GM12878 (cell line): ENCODE results near the gene DDX23. TPM values are rescaled to one million over a fixed set of nuclear protein-coding genes. Genes with fewer than 3 reads are reported as not detected.

Experiments used
- BCL11A ChIP-seq: IDR thresholded peaks from 2 replicates; pipeline ENCODE4 v1.6.1; 2011; ENCODE audit warnings: low read depth, low read length
- CBFB ChIP-seq: IDR thresholded peaks from 2 replicates; pipeline ENCODE4 v1.6.1; 2016; ENCODE audit warnings: antibody characterized with exemption, low read depth
- CEBPB ChIP-seq, 2 experiments: fragments of 150-350 bp in 1 of 2; IDR thresholded peaks; 2 replicates each; pipeline ENCODE4 v1.6.1; 2012 to 2014; ENCODE audit warnings: low read depth in 2 of 2, low read length in 2 of 2, borderline replicate concordance in 1 of 2, inconsistent platforms in 1 of 2
- CREB1 ChIP-seq: IDR thresholded peaks from 2 replicates; pipeline ENCODE4 v1.6.1; 2012; ENCODE audit warnings: low read depth, mild to moderate bottlenecking, inconsistent platforms
- E2F8 ChIP-seq: fragments of 450-650 bp; IDR thresholded peaks from 2 replicates; pipeline ENCODE4 v1.6.1; 2018; ENCODE audit warnings: mild to moderate bottlenecking, low read depth, moderate library complexity; ENCODE audit not compliant: partially characterized antibody
- EGR1 ChIP-seq, 2 experiments: IDR thresholded peaks; 1 replicate in 1 of 2; 2 replicates in 1 of 2; pipeline ENCODE4 v1.6.1; 2011 to 2012; ENCODE audit warnings: low read depth in 2 of 2, low read length in 2 of 2, borderline replicate concordance in 1 of 2, mild to moderate bottlenecking in 1 of 2, moderate library complexity in 1 of 2
- EZH2 ChIP-seq: IDR thresholded peaks from 2 replicates; pipeline ENCODE4 v1.6.1; 2012; ENCODE audit warnings: low read depth, mild to moderate bottlenecking, control low read depth, inconsistent platforms, low read length, borderline replicate concordance; ENCODE audit not compliant: control insufficient read depth
- HCFC1 ChIP-seq: fragments of 150-350 bp; IDR thresholded peaks from 2 replicates; pipeline ENCODE4 v1.6.1; 2014; ENCODE audit warnings: low read length
- MYB ChIP-seq: fragments of 150-350 bp; IDR thresholded peaks from 2 replicates; pipeline ENCODE4 v1.6.1; 2014; ENCODE audit warnings: mild to moderate bottlenecking, low read depth, low read length, borderline replicate concordance
- NBN ChIP-seq: fragments of 450-650 bp; IDR thresholded peaks from 2 replicates; pipeline ENCODE4 v1.6.1; 2016
- PML ChIP-seq: IDR thresholded peaks from 2 replicates; pipeline ENCODE4 v1.6.1; 2012; ENCODE audit warnings: low read length, inconsistent platforms
- POLR2AphosphoS5 ChIP-seq: IDR thresholded peaks from 2 replicates; pipeline ENCODE4 v1.6.1; 2011; ENCODE audit warnings: mild to moderate bottlenecking, low read length, inconsistent platforms
- RELA ChIP-seq: fragments of 450-650 bp; IDR thresholded peaks from 2 replicates; pipeline ENCODE4 v1.8.0; 2014; ENCODE audit warnings: borderline replicate concordance; ENCODE audit not compliant: partially characterized antibody
- RUNX3 ChIP-seq: IDR thresholded peaks from 2 replicates; pipeline ENCODE4 v1.6.1; 2012; ENCODE audit warnings: low read length, inconsistent platforms
- SUPT20H ChIP-seq: IDR thresholded peaks from 2 replicates; pipeline ENCODE4 v1.6.1; 2011; ENCODE audit warnings: low read depth, mild to moderate bottlenecking, low read length, moderate library complexity, borderline replicate concordance; ENCODE audit not compliant: control insufficient read depth
- TCF12 ChIP-seq: IDR thresholded peaks from 2 replicates; pipeline ENCODE4 v1.6.1; 2011; ENCODE audit warnings: low read depth, mild to moderate bottlenecking, low read length
- YY1 ChIP-seq: IDR thresholded peaks from 2 replicates; pipeline ENCODE4 v1.6.1; 2011; ENCODE audit warnings: low read depth, mild to moderate bottlenecking, low read length
- ZBTB11 ChIP-seq: fragments of 450-650 bp; formaldehyde crosslinking; IDR thresholded peaks from 2 replicates; pipeline ENCODE4 v1.5.0; 2022; ENCODE audit warnings: mild to moderate bottlenecking, missing genetic modification characterization
- ZNF384 ChIP-seq: IDR thresholded peaks from 2 replicates; pipeline ENCODE4 v1.6.1; 2012; ENCODE audit warnings: low read depth, mild to moderate bottlenecking, low read length, improper control_type of control experiment, borderline replicate concordance
- polyA plus RNA-seq, 11 experiments: library from polyadenylated mRNA; depleted of rRNA in 4 of 11; unstranded in 6 of 11; stranded (reverse) in 5 of 11; fragments of >200 nt; fragmentation: Nextera tagmentation in 4 of 11; fragmentation: Illumina TruSeq in 1 of 11; extraction: Ambion mirVana in 4 of 11; extraction: Trizol in 1 of 11; gene quantifications; 1 replicate in 1 of 11; 2 replicates in 10 of 11; pipeline versions ENCODE4 v1.2.1 to v1.2.3, GENCODE V29; 2011 to 2016; ENCODE audit warnings: inconsistent platforms in 2 of 11, missing spikeins in 2 of 11, low read depth in 1 of 11
- total RNA-seq, 4 experiments: library from RNA; depleted of rRNA in 3 of 4; stranded (reverse); fragments of >200 nt in 3 of 4; fragmentation: Illumina TruSeq in 1 of 4; extraction: Trizol in 1 of 4; gene quantifications; 2 replicates each; pipeline versions ENCODE4 v1.2.1 to v1.2.3, GENCODE V29; 2013 to 2021
- TF ChIP-seq, protein P1 (sequence below): IDR thresholded peaks from 2 replicates; pipeline ENCODE4 v1.6.1; 2012; ENCODE audit warnings: low read depth, low read length, improper control_type of control experiment
- TF ChIP-seq, protein P2 (sequence below): fragments of 450-650 bp; IDR thresholded peaks from 2 replicates; pipeline ENCODE4 v1.6.1; 2016; ENCODE audit warnings: mild to moderate bottlenecking

The DDX23 gene
- total and polyA plus RNA-seq, 10 of the 15 experiments (the other 5 are each of a cell fraction or from before 2014, with no cell fraction given): 25.8 to 107 (median 77.4) TPM

DNA sequence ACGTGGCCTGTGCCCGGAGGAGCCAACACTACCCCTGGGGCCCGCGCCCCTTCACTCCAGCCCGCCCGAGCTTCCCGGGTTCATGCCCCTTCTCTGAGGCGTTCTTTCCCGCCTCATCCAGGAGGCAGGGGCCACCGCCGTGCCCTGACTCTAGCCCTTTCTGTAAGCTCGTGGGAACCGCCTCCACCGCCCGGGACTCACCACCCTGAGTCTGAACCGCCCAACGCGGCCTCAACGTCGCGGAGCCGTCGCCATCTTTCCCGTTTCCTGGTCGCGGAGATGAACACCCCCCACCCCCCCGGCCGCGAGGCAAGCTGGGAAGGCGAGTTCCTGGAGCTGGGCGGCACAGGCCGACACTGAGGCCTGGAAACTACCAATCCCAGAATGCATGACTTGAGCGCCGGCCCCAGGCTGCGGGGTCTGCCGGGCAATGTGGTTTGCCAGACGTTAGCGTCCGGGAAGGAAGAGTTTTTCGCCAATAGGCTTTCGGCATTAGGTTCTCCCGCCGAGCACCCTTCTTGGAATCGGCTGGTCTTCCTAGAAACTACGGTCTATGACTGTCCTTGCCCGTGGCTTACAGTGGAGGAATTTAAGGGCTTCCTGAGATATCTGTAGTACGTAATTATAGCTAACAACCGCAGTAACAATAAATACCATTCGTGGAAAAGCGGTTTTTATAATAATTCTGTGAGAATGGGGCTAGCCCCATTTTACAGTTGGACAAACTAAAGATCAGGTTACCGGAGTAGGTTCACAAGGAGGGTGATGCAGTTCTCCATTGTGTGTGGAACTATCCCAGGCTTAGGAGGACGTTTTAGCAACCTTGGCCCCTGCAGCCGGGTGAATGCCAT lies at the start of gene DDX23 (continued):
- TF ChIP-seq EZH2 (no peak), CBFB (peak; percentile 74; the same call in 1 of the 2 replicates), ZNF384 (no peak), BCL11A (no peak), YY1 (peak; percentile 98), E2F8 (peak; percentile 46), TCF12 (peak; percentile 71), POLR2AphosphoS5 (peak; percentile 89), SUPT20H (no peak), CREB1 (peak; percentile 95), CEBPB (IDR thresholded peaks at IDR 0.05; ENCODE audit: borderline replicate concordance in 1 of 2, low read depth in 2 of 2, low read length in 2 of 2) (no peak), ZBTB11 (CRISPR knock-in tag) (no peak), NBN (peak; percentile 56), PML (peak; percentile 66; the same call in 1 of the 2 replicates), EGR1 (IDR thresholded peaks at IDR 0.05; ENCODE audit: borderline replicate concordance in 1 of 2, low read depth in 2 of 2, low read length in 2 of 2) (peak in 1 of 2 experiments; percentile 68; a peak in 1 of 3 replicates), RELA (peak; percentile 85), HCFC1 (peak; percentile 100), MYB (no peak), RUNX3 (peak; percentile 92)
- TF ChIP-seq, protein P1, sequence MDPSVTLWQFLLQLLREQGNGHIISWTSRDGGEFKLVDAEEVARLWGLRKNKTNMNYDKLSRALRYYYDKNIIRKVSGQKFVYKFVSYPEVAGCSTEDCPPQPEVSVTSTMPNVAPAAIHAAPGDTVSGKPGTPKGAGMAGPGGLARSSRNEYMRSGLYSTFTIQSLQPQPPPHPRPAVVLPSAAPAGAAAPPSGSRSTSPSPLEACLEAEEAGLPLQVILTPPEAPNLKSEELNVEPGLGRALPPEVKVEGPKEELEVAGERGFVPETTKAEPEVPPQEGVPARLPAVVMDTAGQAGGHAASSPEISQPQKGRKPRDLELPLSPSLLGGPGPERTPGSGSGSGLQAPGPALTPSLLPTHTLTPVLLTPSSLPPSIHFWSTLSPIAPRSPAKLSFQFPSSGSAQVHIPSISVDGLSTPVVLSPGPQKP: peak; percentile 82; the same call in 1 of the 2 replicates
- TF ChIP-seq, protein P2, sequence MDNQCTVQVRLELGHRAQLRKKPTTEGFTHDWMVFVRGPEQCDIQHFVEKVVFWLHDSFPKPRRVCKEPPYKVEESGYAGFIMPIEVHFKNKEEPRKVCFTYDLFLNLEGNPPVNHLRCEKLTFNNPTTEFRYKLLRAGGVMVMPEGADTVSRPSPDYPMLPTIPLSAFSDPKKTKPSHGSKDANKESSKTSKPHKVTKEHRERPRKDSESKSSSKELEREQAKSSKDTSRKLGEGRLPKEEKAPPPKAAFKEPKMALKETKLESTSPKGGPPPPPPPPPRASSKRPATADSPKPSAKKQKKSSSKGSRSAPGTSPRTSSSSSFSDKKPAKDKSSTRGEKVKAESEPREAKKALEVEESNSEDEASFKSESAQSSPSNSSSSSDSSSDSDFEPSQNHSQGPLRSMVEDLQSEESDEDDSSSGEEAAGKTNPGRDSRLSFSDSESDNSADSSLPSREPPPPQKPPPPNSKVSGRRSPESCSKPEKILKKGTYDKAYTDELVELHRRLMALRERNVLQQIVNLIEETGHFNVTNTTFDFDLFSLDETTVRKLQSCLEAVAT: peak; percentile 50; the same call in 1 of the 2 replicates
